Activated CD4-positive, alpha-beta T cell treated with anti-CD3 and anti-CD28 coated beads for 24 hours (primary cell): ENCODE measurements around the gene TRIM62.

Experiments
- DNase-seq, 2 donors: peaks; one replicate each; pipeline ENCODE4 v3.0.0-alpha.2; 2020; ENCODE audit warnings: low read depth in 2 of 2

The TRIM62 gene

DNA sequence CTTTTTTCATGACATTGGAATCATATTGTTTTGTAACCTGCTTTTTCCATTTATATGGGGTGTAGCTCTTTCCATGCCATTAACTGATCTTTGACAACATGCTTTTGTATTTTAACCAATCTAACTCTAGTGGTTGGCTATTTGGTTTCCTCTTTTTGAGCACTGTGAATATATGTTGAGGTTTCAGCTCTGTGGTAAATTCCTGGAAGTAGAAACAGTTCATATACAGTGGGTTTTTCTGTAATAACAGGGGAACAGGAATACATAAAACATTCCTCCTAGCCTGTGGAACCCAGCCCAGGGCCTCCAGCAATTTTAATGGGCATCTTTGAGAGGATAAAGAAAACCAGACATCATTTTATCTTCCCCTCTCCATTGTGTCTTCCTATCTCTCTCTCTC, 83.5 kb downstream of the TRIM62 start:
- DNase-seq: no peak

DNA sequence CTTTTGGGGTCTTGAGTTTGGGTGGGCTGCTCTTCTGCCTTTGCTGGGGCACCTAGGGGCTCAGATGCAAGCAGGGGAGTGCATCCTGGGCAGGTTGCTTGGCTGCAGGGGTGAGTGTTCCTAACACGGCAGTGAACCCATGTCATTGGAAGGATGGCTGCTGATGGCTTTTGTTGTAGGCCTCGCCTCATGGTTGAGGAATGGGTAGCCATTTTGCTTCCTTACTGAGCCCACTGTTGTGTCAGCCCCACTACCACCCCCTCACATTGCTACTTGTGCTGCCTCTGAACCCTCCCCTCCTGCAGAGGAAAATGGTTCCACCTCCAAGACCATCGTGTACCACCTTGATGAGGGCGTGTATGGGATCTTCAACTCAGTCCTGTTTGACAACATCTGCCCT, 84.1 kb downstream of the TRIM62 start:
- DNase-seq: no peak

DNA sequence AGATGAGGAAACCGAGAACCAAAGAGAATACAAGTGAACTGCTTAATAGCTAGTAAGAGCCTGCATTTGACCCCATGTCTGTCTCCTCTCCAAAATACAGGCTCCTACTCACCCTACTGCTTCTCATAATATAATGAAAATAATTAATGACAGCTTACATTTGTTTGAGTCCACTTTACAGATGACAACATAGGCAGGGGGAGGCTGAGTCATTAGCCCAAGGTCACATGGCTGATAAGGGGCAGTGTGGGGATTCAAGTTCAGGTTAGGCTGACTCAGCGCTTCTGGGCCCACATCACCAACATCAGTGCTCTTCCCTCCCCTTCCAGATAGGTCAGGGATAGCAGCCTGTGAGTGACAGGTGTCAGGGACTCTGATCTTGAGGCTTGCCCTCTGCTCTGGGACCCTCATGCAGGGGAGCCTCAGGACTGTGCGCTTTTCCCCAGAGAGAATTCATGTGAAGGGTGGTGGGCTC, 84.7 kb downstream of the TRIM62 start:
- DNase-seq: no peak

DNA sequence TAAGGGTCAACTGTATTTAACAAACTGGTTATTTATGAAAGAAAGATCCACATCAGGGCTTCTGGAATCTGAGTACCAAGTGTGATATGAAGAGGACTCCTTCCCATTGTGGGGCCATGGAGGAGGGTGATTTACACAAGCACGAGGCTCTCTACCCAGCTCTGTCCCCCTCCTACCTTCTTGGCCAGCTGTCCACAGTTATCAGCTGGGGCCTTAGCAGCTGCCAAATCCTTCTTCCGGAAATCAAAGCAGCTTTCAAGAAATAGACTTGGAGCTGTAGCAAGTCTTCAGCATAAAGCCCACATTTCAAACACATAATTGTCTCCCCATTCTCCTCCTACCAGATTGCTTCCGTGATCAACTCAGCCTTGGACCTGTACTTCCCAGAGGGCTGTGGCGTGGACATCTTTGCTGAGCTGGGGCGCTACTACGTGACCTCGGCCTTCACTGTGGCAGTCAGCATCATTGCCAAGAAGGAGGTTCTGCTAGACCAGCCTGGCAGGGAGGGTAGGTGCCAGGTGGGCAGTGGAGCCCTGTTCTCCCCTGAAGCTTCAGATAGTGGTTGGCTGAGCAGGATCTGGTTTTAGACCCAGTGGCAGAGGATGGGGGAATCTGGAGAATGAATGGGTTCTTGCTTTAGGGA, 85.4 kb downstream of the TRIM62 start:
- no peak for DNase-seq
